G401.6 (cell line): ENCODE measurements around the gene SLIT1.
"Not testable (repeated sequence)": the region's sequence is repeated elsewhere in the genome, so short reads cannot be mapped to it uniquely, and the experiment has no call there.

Source experiments
- FAIRE-seq: peaks from 2 replicates; lab custom pipeline; 2012; peaks lifted over from hg19 to GRCh38; lab: Jason Lieb, UNC

The SLIT1 gene

DNA sequence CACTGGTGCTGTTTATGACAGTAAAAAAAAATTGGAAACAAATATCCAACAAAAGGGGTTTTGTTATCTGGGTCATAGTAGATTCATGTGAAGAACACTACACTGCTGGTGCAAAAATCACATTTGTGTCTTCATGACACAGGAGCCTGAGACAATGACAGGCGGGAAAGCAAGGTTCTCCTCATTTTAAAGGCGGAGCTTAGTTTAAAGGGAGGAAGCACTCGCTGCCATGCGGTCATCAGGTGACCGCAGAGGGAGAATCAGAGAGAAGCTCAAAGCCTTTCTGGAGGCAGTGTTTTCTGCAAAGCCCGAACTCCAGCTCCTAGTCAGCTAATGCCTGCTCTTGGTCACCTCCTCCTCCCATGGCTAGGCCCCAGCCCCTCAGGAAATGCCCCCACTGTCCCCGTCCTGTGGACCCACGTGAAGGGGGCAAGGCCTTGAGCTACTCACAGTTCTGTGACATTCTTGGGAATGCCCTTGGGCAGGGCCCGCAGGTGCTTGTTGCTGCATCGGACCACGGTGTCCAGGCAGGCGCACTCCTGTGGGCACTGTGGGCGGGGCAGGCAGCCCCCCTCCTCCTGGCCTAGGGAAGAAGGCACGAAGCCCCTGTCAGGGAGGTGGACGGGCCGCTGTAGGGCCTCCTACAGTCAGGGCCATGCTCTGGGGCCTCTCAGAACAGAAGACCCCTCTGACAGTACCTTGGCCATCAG, 146.1 kb downstream of the SLIT1 start:
- no peak for FAIRE-seq

DNA sequence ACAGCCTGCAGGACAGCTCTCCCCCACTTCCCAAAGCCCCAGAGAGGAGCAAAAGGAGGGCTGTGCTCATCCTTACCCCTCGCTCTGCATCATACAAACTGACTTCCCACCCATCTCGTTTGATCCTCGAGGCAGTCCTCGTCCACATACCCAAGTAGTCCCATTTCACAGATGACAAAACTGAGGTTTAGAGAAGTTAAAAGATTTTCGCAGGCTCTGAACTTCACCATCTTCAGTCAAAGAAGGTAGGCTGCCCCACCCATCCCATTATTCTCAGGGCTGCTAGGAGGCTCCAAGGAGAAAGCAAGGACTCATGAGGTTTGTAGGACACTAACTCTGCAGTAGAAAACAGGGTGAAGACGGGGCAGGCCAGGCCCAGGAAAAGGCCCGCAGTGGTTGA, 147.1 kb downstream of the SLIT1 start:
- no peak for FAIRE-seq

- peak; percentile 84 for FAIRE-seq
These were observed 148.1 kb downstream of the SLIT1 start for GRCh38 chr10:97037365-97038361.

GRCh38 chr10:97034958-97035769, 150.6 kb downstream of the SLIT1 start:
- FAIRE-seq, result no peak

DNA sequence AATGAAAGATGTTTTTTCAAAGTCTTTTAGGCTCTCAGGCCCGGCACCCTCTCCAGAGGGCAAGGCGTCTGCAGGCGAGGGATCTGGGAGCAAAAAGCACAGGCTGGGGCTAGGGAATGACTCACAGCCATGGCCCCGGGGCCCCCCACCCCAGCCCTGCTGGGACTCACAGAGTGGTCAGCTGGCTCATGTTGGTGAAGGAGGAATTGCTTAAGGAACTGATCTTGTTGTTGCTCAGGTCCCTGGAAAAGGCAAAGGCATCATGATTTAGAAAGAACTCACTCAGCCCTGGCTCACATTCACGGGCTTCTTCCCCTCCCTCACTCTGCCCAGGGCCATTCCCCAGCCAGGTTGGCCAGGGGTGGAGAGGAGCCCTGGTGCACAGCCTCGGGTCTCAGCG, 151.5 kb downstream of the SLIT1 start:
- no peak for FAIRE-seq

DNA sequence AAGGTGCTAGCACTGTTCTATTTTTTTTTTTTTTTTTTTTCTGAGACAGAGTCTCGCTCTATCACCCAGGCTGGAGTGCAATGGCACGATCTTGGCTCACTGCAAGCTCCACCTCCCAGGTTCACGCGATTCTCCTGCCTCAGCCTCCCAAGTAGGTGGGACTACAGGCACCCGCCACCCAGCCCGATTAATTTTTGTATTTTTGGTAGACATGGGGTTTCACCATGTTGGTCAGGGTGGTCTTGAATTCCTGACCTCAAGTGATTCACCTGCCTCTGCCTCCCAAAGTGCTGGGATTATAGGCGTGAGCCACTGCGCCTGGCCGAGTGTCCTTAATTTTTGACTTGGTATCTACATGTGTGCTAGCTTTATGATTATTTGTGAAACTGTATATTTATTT, 151.9 kb downstream of the SLIT1 start:
- FAIRE-seq, result not testable (repeated sequence)

DNA sequence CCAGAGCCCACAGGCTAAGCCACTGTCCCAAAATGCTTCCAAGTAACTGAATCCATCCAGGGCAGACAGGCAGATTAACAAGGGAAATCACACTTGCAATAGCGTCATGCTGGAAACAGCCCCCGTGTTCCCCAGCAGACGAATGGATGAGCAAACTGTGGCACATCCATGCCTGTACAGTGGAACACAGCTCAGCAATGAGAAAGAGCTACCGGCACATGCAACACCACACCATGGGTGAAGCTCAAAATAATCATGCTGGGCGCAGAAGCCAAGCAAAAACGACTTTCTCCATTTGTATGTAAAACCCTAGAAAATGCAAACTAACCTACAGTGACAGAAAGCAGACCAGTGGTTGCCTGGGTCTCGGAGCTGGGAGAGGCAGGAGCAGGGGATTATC, 153.1 kb downstream of the SLIT1 start:
- no peak for FAIRE-seq

- FAIRE-seq, result no peak
These were observed 154.3 kb downstream of the SLIT1 start for GRCh38 chr10:97031459-97031858.

DNA sequence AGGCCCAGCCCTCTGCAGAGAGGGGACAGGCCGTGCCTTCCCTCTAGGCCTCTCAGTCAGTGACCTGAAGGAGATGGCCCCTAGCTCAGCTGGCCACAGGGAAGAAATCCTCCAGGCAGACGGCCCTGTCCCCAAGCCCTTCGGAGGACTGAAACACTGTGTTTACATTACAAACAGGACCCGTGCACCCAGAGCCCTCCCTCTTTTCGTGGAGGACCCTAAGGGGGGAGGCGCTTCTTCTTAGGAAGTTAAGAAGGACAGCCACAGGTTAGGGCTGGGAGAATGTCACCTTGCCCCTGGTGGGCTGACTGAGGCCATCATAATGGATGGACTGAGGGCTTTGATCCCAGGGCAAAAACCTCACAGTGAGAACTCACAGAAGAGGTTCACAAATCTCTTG, 154.9 kb downstream of the SLIT1 start:
- no peak for FAIRE-seq

DNA sequence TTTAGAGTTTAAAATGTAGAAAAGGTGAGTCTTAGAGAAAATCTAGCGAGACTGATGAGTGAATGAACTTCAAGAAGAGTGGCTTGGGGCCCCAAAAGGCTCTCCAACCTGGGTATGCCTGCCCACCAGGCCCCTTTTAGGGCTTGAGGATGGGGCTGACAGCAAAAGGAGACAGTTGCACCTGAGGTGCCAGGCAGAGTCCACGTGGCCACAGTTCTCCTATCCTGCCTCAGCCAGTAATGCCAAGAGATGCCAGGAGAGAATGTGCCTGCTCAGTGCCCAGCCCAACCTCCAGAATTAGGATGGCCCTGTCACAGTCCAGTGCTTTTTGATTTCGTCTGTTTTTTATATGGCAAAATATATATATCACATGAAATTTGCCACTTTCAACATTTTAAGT, 156.5 kb downstream of the SLIT1 start:
- FAIRE-seq, result no peak

DNA sequence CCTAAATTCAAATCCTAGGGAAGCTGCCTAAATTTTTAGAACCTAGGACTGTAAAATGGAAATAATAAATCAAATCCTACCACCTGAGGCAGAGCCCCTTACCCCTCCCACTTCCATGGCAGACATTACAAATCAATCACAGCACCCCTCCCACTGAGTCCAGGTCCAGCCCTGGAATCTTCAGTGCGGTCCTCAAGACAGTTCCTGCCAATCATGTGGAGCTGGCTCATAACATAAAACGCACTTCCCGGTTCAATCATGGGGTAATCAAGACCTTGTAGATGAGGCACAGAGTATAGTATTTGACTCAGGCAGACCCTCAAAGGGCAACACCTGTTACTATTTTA, 157.0 kb downstream of the SLIT1 start:
- FAIRE-seq, result no peak

- FAIRE-seq, result no peak
These were observed 157.5 kb downstream of the SLIT1 start for GRCh38 chr10:97028126-97028831.

- FAIRE-seq, result peak; percentile 28
These were observed 160.0 kb downstream of the SLIT1 start for GRCh38 chr10:97025613-97026242.

GRCh38 chr10:97024168-97025073, 161.3 kb downstream of the SLIT1 start:
- peak; percentile 92 for FAIRE-seq

GRCh38 chr10:97023401-97024167, 162.2 kb downstream of the SLIT1 start:
- FAIRE-seq, result no peak

DNA sequence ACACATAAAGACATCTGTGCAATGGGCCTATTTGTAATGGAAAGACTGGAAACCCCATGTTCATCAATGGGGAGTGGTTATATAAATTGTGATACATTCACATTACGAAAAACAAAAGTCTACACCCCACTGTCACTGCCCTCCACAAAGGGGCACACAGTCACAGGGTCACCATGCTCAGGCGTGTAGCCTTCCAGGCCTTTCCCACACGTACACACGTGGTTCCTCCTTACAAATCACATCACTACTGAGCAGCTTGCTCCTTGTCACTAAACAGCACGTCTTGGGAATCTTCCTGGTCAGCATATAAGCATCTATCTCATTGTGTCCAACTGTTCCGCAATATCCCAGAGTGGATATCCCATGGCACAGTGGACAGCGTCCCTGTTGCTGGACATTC, 163.1 kb downstream of the SLIT1 start:
- FAIRE-seq, result no peak

DNA sequence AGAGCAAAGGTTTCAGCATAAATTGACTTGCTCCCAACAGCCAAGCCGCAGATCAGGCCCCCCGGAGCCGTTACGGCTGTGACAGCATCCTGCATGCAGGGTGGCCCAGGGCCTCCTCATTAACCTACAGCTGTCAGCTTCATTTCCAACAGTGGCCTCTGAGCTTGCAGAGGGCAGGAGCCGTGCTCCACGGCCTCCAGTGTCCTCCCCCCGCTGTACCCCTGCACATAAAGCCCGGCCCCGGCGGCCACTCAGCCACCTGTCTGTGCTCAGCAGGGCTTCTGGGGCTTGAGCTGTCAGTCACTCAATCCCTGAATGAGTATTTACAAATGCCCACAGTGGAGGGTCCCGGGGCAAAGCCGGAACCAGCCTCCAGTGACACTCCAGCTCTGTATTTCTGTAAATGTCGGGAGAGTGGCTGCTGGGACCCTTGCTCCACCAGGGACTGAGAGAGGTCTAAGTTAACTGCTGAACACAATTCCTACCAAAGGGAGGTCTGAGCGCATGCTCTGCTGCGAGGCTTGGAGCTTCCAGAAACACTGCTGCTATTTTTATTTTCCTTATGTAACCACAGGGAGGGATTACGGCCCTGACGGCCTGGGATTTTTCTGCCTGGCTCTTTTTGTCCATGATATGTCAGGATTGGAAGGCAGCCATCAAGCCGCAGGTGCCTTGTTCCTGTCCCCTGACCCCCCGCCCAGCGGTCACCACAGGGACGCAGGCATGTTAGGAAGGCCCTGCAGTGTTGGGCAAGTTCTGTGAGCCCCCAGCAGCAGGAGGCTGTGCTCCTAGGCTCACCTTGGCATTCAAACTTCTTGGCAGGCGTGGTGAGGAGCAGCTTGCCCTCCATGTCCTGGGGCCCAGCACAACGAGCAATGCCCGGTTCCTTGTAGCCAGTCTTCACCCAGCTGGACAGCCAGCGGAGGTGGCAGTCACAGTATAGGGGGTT, 165.0 kb downstream of the SLIT1 start:
- no peak for FAIRE-seq

DNA sequence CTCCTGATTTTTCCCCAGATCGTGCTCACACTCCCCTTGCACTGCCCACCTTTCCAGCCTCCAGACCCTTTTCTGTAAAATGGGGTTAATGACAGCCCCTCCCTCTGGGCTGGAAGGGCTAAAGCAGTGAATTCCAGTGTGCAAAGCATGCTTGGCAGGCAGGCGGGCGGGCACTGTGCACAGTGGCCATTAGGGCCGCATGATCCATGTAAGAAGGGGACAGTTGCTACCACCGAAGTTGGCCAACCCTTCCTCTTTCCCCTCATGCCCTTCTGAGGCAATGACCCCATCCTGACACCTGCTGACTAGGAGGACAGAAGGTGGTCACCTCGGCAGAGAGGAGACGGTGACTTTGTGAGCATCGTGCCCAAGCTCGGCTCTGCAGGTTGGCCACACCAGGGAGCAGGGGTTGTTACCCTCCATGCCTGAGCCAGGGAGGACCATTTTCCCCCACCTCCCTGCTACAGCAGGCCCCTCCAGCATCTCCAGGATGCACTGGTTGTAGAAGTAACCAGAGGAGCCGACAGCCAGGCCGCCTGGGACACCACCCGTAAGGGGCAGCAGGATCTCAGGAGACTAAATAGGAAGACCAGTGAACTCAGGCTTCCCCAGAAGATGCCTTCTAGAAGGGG, 166.4 kb downstream of the SLIT1 start:
- FAIRE-seq, result no peak
